ENCODE data around the gene NRXN3.

GRCh38 chr14:79840103-79840502 is 1669.9 kb downstream of the NRXN3 start:
- TF ChIP-seq ZNF335 (CRISPR knock-in tag; IDR thresholded peaks at IDR 0.05) (no peak), ZNF879 (CRISPR knock-in tag; IDR thresholded peaks at IDR 0.05) (no peak), ARHGAP35 (CRISPR knock-in tag; IDR thresholded peaks at IDR 0.05; ENCODE audit: borderline replicate concordance) (no peak)

Data from HepG2 (cell line).